IMR-90 (cell line): Measurements from ENCODE around the gene ARHGAP31. TPM values are rescaled to one million over a fixed set of nuclear protein-coding genes. Genes with fewer than 3 reads are reported as not detected.

ENCODE experiments used
- ATAC-seq: fragments of 200-7000 bp; cut with Tn5 transposase; 2 replicates; pipeline ENCODE4 v1.9.1; 2020; ENCODE audit warnings: low read depth, mild to moderate bottlenecking, moderate library complexity
- BruUV-seq: library from RNA; stranded (reverse); fragments of 400-500 nt; replicated peaks from 2 replicates; lab custom pipeline; 2021; lab: Mats Ljungman, UMichigan
- CTCF ChIA-PET: fragments of 300-600 bp; formaldehyde crosslinking; extraction: SDS; loops from one replicate; lab custom pipeline; 2021; ENCODE audit warnings: antibody characterized with exemption; lab: Yijun Ruan, JAX
- POLR2A ChIA-PET: fragments of 300-600 bp; sonication (Branson Sonifier 250); formaldehyde crosslinking; loops from one replicate; lab custom pipeline; 2022; ENCODE audit warnings: antibody characterized with exemption; ENCODE audit not compliant: unreplicated experiment; lab: Charles Lee
- DNase-seq: peaks from one replicate; pipeline ENCODE4 v3.0.0; 2013
- H2AFZ ChIP-seq: replicated peaks from 2 replicates; pipeline ENCODE3; 2013; ENCODE audit warnings: low read length, mild to moderate bottlenecking; ENCODE audit not compliant: poor library complexity
- H2AK5ac ChIP-seq: 2 replicates; pipeline ENCODE4 v1.6.1; 2013; ENCODE audit warnings: low read depth, low read length, inconsistent platforms
- H2AK9ac ChIP-seq: replicated peaks from 2 replicates; pipeline ENCODE3; 2013; ENCODE audit warnings: mild to moderate bottlenecking, low read depth, low read length, moderate library complexity; ENCODE audit not compliant: poor library complexity
- H2BK120ac ChIP-seq: 2 replicates; pipeline ENCODE4 v1.6.1; 2013; ENCODE audit warnings: low read depth, low read length, inconsistent platforms
- H2BK15ac ChIP-seq: 3 replicates; pipeline ENCODE4 v1.6.1; 2013; ENCODE audit warnings: low read depth, low read length, inconsistent platforms
- H2BK20ac ChIP-seq: 2 replicates; pipeline ENCODE4 v1.6.1; 2013; ENCODE audit warnings: low read depth, mild to moderate bottlenecking, inconsistent platforms, low read length, moderate library complexity
- H2BK5ac ChIP-seq: 2 replicates; pipeline ENCODE4 v1.6.1; 2013; ENCODE audit warnings: mild to moderate bottlenecking, low read depth, low read length, inconsistent platforms; ENCODE audit not compliant: poor library complexity, severe bottlenecking
- H3K14ac ChIP-seq: replicated peaks from 2 replicates; pipeline ENCODE4 v1.6.1; 2013; ENCODE audit warnings: low read depth, low read length, inconsistent platforms
- H3K18ac ChIP-seq: 2 replicates; pipeline ENCODE4 v1.6.1; 2013; ENCODE audit warnings: low read depth, low read length, control low read depth
- H3K23ac ChIP-seq: 2 replicates; pipeline ENCODE4 v1.6.1; 2013; ENCODE audit warnings: low read depth, low read length, inconsistent platforms
- H3K27ac ChIP-seq: 2 replicates; pipeline ENCODE4 v1.5.1; 2013; ENCODE audit warnings: mild to moderate bottlenecking, control low read depth, low read length; ENCODE audit not compliant: insufficient read depth
- H3K27me3 ChIP-seq: 2 replicates; pipeline ENCODE4 v1.6.1; 2013; ENCODE audit warnings: low read length; ENCODE audit not compliant: control insufficient read depth, insufficient read depth
- H3K36me3 ChIP-seq: 2 replicates; pipeline ENCODE4 v1.6.1; 2013; ENCODE audit warnings: low read length, mixed read lengths; ENCODE audit not compliant: control insufficient read depth, insufficient read depth
- H3K4ac ChIP-seq: 2 replicates; pipeline ENCODE4 v1.6.1; 2013; ENCODE audit warnings: low read depth, low read length, inconsistent platforms
- H3K4me1 ChIP-seq: 2 replicates; pipeline ENCODE4 v1.6.1; 2013; ENCODE audit warnings: low read length, mixed read lengths; ENCODE audit not compliant: control insufficient read depth, insufficient read depth
- H3K4me2 ChIP-seq: 2 replicates; pipeline ENCODE4 v1.6.1; 2013; ENCODE audit warnings: low read depth, mild to moderate bottlenecking, control low read depth, low read length, moderate library complexity
- H3K4me3 ChIP-seq: 2 replicates; pipeline ENCODE4 v1.5.1; 2013; ENCODE audit warnings: low read depth, mild to moderate bottlenecking, control low read depth, low read length, moderate library complexity; ENCODE audit not compliant: insufficient read depth
- H3K56ac ChIP-seq: 2 replicates; pipeline ENCODE4 v1.6.1; 2013; ENCODE audit warnings: low read length, inconsistent platforms; ENCODE audit not compliant: insufficient read depth; ENCODE audit errors: extremely low read depth
- H3K79me1 ChIP-seq, 2 experiments: 2 replicates each; pipeline ENCODE4 v1.6.1; 2013; ENCODE audit warnings: low read length in 2 of 2, inconsistent platforms in 1 of 2, low read depth in 1 of 2
- H3K9ac ChIP-seq: 2 replicates; pipeline ENCODE4 v1.6.1; 2013; ENCODE audit warnings: low read depth, low read length, control low read depth
- H3K9me1 ChIP-seq: 2 replicates; pipeline ENCODE4 v1.6.1; 2013; ENCODE audit warnings: low read length, inconsistent platforms; ENCODE audit not compliant: insufficient read depth
- H3K9me3 ChIP-seq: 2 replicates; pipeline ENCODE4 v1.6.1; 2013; ENCODE audit warnings: low read length; ENCODE audit not compliant: control insufficient read depth, insufficient read depth
- H4K20me1 ChIP-seq: 2 replicates; pipeline ENCODE4 v1.6.1; 2013; ENCODE audit warnings: low read length, inconsistent platforms; ENCODE audit not compliant: insufficient read depth
- H4K5ac ChIP-seq: 2 replicates; pipeline ENCODE4 v1.6.1; 2013; ENCODE audit warnings: mild to moderate bottlenecking, low read depth, low read length, control low read depth
- H4K8ac ChIP-seq, 2 experiments: 2 replicates each; pipeline ENCODE4 v1.6.1; 2013; ENCODE audit warnings: low read depth in 2 of 2, low read length in 2 of 2, control low read depth in 1 of 2, inconsistent platforms in 1 of 2
- H4K91ac ChIP-seq: 2 replicates; pipeline ENCODE4 v1.6.1; 2013; ENCODE audit warnings: low read depth, low read length, inconsistent platforms; ENCODE audit not compliant: insufficient read depth
- ELK1 ChIP-seq: fragments of 150-350 bp; IDR thresholded peaks from 2 replicates; pipeline ENCODE4 v1.6.1; 2016; ENCODE audit warnings: low read depth, mild to moderate bottlenecking, low read length, moderate library complexity, borderline replicate concordance
- MAFK ChIP-seq: IDR thresholded peaks from 2 replicates; pipeline ENCODE4 v1.6.1; 2012; ENCODE audit warnings: low read depth, low read length, improper control_type of control experiment
- NFE2L2 ChIP-seq: fragments of 150-350 bp; IDR thresholded peaks from 2 replicates; pipeline ENCODE4 v1.6.1; 2016; ENCODE audit warnings: low read depth, mild to moderate bottlenecking, low read length
- WGBS, 2 experiments: methylation state at CpG; one replicate each; pipeline versions ENCODE4 v1.1.5 to v1.1.7; 2013; ENCODE audit warnings: missing lambda C conversion rate in 2 of 2; ENCODE audit not compliant: insufficient read length in 1 of 2; ENCODE audit errors: extremely low coverage in 2 of 2; 5-methylcytosine and 5-hydroxymethylcytosine counted together
- dilution Hi-C: fragments of 300-500 bp; cut with HindIII; formaldehyde crosslinking; loops from one replicate; pipeline ENCODE4 v1.14.3; 2018; ENCODE audit warnings: low sequenced_read_pairs; ENCODE audit not compliant: unreplicated experiment
- in situ Hi-C: fragments of 300-500 bp; cut with MboI; formaldehyde crosslinking; loops from 3 replicates; pipeline ENCODE4 v1.14.3; 2019; ENCODE audit warnings: low sequenced_read_pairs, inconsistent platforms, mixed read lengths
- intact Hi-C: fragments of 100-400 bp; cut with micrococcal nuclease; formaldehyde crosslinking; loops from 2 replicates; pipeline ENCODE4 v1.10.0; 2022
- polyA plus RNA-seq, 3 experiments: library from polyadenylated mRNA; depleted of rRNA; stranded (reverse); fragments of >200 nt; gene quantifications; 2 replicates each; pipeline ENCODE4 v1.2.3, GENCODE V29; 2012; ENCODE audit warnings: low replicate concordance in 1 of 3
- total RNA-seq: library from RNA; depleted of rRNA; stranded (reverse); fragments of >200 nt; gene quantifications from 2 replicates; pipeline ENCODE4 v1.2.3, GENCODE V29; 2012

Gene ARHGAP31
- total and polyA plus RNA-seq, 2 of the 4 experiments (the other 2 are of a cell fraction) = 6.6 to 7.7 TPM

- no peak for TF ChIP-seq ELK1
These were observed 35.3 kb upstream of the ARHGAP31 start (continued) for GRCh38 chr3:119258915-119259314.

- H4K91ac ChIP-seq = no peak overlapping the region
- H2BK20ac ChIP-seq = no peak overlapping the region
- H3K56ac ChIP-seq = no peak overlapping the region
- no peak overlapping the region for H3K9ac ChIP-seq
- H4K8ac ChIP-seq = no peak overlapping the region
- H3K27me3 ChIP-seq = peaks cover 2% of the 10 kb centered on the region; the same call in 1 of the 2 replicates
- TF ChIP-seq MAFK = no peak
- no peak for TF ChIP-seq NFE2L2
- no peak for TF ChIP-seq ELK1
- H3K36me3 ChIP-seq = no peaks in the 10 kb centered on the region
- ATAC-seq (no peak), DNase-seq (no peak)
- intact Hi-C loops (no loop called here), in situ Hi-C loops (loop anchor here (10.0 kb wide), 1 partner anchor 375 kb away; no protein-coding TSS in a partner anchor), dilution Hi-C loops (no loop called here)
- POLR2A ChIA-PET = no interaction called here
- H2AFZ ChIP-seq = no peak overlapping the region
- H3K79me1 ChIP-seq = no peaks in the 10 kb centered on the region
- H2AK9ac ChIP-seq = no peak overlapping the region
- H2BK120ac ChIP-seq = no peak overlapping the region
- no peak overlapping the region for H2BK5ac ChIP-seq
- H3K9me1 ChIP-seq = no peaks in the 10 kb centered on the region
- no peaks in the 10 kb centered on the region for H4K20me1 ChIP-seq
- H4K5ac ChIP-seq = no peak overlapping the region
- no peak overlapping the region for H2BK15ac ChIP-seq
- H3K27ac ChIP-seq = no peak overlapping the region
- no peaks in the 10 kb centered on the region for H3K4me1 ChIP-seq
- BruUV-seq = no TSS peak
- H3K4me3 ChIP-seq = no peak overlapping the region
- H3K4ac ChIP-seq = no peak overlapping the region
- H2AK5ac ChIP-seq = no peak overlapping the region
- no peak overlapping the region for H3K4me2 ChIP-seq
- H3K9me3 ChIP-seq = no peaks in the 10 kb centered on the region
- H3K23ac ChIP-seq = no peak overlapping the region
- no peak overlapping the region for H3K14ac ChIP-seq
- WGBS, 2 experiments = no CpG with 5 or more reads among the region's 4 CpGs
- H3K18ac ChIP-seq = no peak overlapping the region
- CTCF ChIA-PET = no interaction called here
These were observed 34.4 kb upstream of the ARHGAP31 start for GRCh38 chr3:119259821-119260220.
